Coronary artery (tissue), 2 donors: ENCODE results near the gene KCTD14.
"Not testable (repeated sequence)": the region's sequence is repeated elsewhere in the genome, so short reads cannot be mapped to it uniquely, and the experiment has no call there.

Experiments used
- DNase-seq: peaks from one replicate; pipeline ENCODE4 v3.0.0-alpha.2; 2017; ENCODE audit warnings: low spot score
- H3K27ac ChIP-seq, 2 donors: fragments of 200-600 bp; sonication (generic); one replicate each; pipeline ENCODE4 v1.5.1; 2016 to 2019
- H3K4me3 ChIP-seq: fragments of 200-600 bp; sonication (generic); 2 replicates; pipeline ENCODE4 v1.5.1; 2016; ENCODE audit warnings: mild to moderate bottlenecking, moderate library complexity
- TF ChIP-seq, protein P1 (sequence below): fragments of 200-600 bp; sonication (generic); IDR thresholded peaks from one replicate; pipeline ENCODE4 v1.5.1; 2019; ENCODE audit warnings: antibody characterized with exemption

KCTD14 gene

DNA sequence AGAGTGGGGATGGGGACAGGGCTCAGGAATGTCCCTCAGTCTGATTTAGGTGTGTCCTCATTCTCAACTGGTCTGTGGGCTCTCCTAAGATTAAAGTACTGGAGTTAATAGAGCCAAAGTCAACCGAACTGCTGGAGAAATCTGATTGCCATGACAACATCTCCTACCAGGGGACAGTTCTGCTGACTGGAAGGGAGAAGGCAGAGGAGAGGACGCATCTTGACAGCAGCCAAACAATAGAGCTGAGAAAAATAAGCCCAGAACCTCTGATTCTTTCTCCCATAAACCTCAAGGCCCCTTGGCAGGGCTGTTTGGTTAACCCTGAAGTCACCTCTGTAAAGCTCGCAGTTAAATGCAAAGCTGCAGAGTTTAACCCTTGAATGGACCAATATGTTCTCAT, 2.8 kb downstream of the KCTD14 start:
- Histone ChIP-seq H3K27ac (no peak overlapping the region), H3K4me3 (no peak overlapping the region)
- TF ChIP-seq, protein P1, sequence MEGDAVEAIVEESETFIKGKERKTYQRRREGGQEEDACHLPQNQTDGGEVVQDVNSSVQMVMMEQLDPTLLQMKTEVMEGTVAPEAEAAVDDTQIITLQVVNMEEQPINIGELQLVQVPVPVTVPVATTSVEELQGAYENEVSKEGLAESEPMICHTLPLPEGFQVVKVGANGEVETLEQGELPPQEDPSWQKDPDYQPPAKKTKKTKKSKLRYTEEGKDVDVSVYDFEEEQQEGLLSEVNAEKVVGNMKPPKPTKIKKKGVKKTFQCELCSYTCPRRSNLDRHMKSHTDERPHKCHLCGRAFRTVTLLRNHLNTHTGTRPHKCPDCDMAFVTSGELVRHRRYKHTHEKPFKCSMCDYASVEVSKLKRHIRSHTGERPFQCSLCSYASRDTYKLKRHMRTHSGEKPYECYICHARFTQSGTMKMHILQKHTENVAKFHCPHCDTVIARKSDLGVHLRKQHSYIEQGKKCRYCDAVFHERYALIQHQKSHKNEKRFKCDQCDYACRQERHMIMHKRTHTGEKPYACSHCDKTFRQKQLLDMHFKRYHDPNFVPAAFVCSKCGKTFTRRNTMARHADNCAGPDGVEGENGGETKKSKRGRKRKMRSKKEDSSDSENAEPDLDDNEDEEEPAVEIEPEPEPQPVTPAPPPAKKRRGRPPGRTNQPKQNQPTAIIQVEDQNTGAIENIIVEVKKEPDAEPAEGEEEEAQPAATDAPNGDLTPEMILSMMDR, result no peak
- DNase-seq, result no peak

DNA sequence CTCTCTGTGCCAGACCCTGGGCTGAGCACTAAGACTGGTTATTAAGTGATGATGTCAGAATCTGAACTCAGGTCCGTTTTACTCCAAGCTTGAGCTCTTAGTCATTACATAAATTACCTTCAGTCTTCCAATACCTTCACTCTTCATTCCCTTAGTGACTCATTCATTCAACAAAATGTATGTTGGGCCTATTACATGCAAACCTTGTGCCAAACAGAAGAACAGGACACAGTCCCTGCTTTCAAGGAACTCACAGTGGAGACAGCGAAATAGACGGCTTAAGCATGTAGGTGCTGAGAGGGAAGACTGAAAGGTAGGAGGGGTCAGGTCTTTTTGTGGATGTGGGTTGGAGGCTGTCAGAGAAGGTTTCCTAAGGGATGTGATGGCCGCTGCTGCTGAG, 3.3 kb downstream of the KCTD14 start:
- H3K27ac ChIP-seq, result no peak overlapping the region
- no peak for DNase-seq
- H3K4me3 ChIP-seq, result no peak overlapping the region
- TF ChIP-seq, protein P1, result no peak

DNA sequence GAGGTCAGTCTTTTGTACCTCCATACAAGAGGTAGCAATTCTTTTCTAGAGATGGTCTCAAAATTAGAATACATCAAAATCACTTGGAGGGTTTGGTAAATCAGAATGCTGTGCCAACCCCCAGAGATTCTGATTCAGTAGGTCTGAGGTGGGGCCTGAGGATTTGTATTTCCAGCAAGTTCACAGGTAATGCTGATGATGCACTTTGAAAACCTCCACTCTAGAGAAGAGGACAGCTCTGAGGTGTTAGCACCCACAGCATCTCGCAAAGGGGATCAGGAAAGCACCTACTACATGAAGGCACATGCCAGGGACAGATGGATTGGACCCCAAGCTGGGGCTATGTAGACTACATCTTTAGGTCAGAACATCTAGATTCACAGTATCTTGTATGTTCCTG, 7.2 kb downstream of the KCTD14 start:
- DNase-seq, result no peak
- TF ChIP-seq, protein P1, result no peak
- Histone ChIP-seq H3K27ac (no peak overlapping the region), H3K4me3 (no peak overlapping the region)

DNA sequence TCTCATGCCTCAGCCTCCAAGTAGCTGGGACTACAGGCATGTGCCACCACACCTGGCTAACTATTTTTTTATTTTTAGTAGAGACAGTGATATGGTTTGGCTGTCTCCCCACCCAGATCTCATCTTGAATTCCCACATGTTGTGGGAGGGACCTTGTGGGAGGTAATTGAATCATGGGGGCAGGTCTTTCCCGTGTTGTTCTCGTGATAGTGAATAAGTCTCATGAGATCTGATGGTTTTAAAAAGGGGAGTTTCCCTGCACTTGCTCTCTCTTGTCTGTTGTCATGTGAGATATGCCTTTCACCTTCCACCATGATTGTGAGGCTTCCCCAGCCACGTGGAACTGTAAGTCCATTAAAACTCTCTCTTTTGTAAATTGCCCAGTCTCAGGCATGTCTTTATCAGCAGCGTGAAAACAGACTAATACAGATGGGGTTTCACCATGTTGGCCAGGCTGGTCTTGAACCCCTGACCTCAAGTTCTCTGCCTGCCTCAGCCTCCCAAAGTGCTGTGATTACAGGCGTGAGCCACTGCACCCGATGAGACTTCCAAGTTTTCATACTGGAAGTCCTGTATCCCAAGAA, 8.0 kb downstream of the KCTD14 start:
- not testable (repeated sequence) for H3K27ac ChIP-seq, H3K4me3 ChIP-seq, DNase-seq

DNA sequence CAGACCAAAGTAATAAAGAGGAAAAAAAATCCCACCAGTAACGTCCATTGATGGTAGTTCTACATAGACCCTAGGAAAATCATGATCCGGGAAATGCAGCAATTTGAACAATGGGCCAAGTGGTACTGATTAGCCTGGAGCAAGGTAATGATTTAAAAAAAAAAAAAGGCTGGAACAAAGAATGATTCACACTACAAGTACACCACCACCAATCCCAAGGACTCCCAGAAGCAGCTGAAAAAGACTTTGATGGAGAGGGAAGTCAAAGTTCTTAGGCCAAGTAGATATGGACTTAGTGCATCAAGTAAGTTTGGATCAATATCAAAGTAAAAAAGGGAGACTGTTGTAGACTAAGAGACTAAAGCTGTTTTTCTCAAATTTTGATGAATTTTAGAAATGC, 11.8 kb downstream of the KCTD14 start:
- TF ChIP-seq, protein P1, result no peak
- Histone ChIP-seq H3K27ac (no peak overlapping the region), H3K4me3 (no peak overlapping the region)
- no peak for DNase-seq

DNA sequence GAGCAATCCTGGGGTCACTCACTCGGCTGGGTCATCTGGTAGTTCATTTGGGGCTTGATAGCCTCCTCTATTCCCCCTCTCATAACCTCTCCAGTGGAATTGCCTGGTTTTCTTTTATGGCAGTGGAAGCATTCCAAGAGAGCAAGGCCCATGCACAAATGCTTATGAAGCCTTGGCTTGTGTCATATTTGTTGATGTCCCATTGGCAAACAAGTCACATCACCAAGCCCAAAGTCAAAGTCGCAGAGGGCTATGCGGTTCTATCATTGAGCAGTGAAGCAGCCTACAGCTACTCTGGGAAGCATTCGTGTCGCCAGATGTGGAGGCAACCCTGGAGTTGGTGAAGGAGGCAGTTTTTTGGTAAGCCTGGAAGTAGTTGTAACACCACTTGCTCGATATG, 12.3 kb downstream of the KCTD14 start:
- no peak for DNase-seq
- H3K27ac ChIP-seq, result no peak overlapping the region
- TF ChIP-seq, protein P1, result no peak
- H3K4me3 ChIP-seq, result no peak overlapping the region

DNA sequence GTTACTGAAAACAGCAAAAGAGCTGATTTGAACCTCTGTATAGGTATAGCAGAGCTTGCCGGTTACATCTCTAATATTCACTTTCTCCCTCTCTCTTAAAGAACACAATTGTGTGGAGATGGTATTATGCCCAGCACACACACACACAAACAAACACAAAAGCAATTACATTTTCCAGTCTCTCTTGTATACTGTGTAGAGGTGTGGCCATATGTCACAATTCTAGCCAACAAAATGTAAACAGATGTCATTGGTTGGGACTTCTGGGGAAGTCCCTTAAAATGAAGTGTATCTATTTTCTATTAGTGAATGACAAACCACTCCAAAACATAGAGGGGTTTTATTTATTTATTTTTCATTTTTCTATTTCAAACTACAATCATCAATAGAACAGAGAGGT, 12.8 kb downstream of the KCTD14 start:
- DNase-seq, result no peak
- H3K4me3 ChIP-seq, result no peak overlapping the region
- TF ChIP-seq, protein P1, result no peak
- no peak overlapping the region for H3K27ac ChIP-seq

DNA sequence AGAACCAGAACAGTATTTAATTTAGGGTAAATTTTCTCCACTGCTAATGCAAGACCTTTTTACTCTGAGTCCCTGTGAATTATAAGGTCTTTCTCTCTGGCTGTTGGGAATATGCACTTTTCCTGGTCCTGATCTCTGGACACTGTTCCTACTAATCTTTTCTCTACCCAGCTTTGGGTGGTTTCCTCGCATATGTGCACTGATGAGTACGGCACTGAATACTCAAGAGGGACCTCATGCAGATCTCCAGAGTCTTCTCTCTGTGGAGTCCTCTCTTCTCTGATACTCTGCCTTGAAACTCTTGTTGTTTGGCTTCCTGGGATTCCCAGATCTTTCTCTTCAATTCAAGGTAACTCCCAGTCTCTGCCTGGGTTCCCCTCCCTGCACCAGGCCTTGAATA, 14.0 kb downstream of the KCTD14 start:
- DNase-seq, result no peak
- TF ChIP-seq, protein P1, result no peak
- Histone ChIP-seq H3K27ac (no peak overlapping the region), H3K4me3 (no peak overlapping the region)
